OCI-LY3 (cell line): Measurements from ENCODE around the gene RBMS3.

Experiments
- H2AFZ ChIP-seq: fragments of 200-600, 300-600 bp; shearing (Covaris generic); 2 replicates; pipeline ENCODE4 v1.6.0; 2014; ENCODE audit warnings: antibody characterized with exemption, low read depth, low read length
- H3K27ac ChIP-seq: fragments of 200-600, 300-600 bp; sonication (generic); 2 replicates; pipeline ENCODE4 v1.5.1; 2014; ENCODE audit warnings: mild to moderate bottlenecking, low read length, moderate library complexity, mixed read lengths
- H3K27me3 ChIP-seq: fragments of 200-600, 300-600 bp; sonication (generic); 2 replicates; pipeline ENCODE4 v1.6.1; 2014; ENCODE audit warnings: low read depth, low read length, mixed read lengths
- H3K36me3 ChIP-seq: fragments of 200-600, 300-600 bp; sonication (generic); replicated peaks from 2 replicates; pipeline ENCODE3; 2014; ENCODE audit warnings: low read depth, low read length, mixed read lengths
- H3K4me1 ChIP-seq: fragments of 300-600, 200-600 bp; sonication (generic); 2 replicates; pipeline ENCODE4 v1.6.1; 2014; ENCODE audit warnings: low read length, mixed read lengths
- H3K4me2 ChIP-seq: fragments of 200-600, 300-600 bp; sonication (generic); 2 replicates; pipeline ENCODE4 v1.6.1; 2014; ENCODE audit warnings: low read length, mixed read lengths
- H3K4me3 ChIP-seq: fragments of 300-600, 200-600 bp; sonication (generic); 2 replicates; pipeline ENCODE4 v1.5.1; 2014; ENCODE audit warnings: antibody characterized with exemption, mild to moderate bottlenecking, low read length, moderate library complexity
- H3K79me2 ChIP-seq: fragments of 300-600, 200-600 bp; shearing (Covaris generic); 2 replicates; pipeline ENCODE4 v1.6.1; 2014; ENCODE audit warnings: mild to moderate bottlenecking, low read length, mixed read lengths
- H3K9ac ChIP-seq: fragments of 300-600, 200-600 bp; shearing (Covaris generic); 2 replicates; pipeline ENCODE4 v1.6.0; 2014; ENCODE audit warnings: mild to moderate bottlenecking, low read length, moderate library complexity
- H3K9me3 ChIP-seq: fragments of 200-600, 300-600 bp; shearing (Covaris generic); 2 replicates; pipeline ENCODE4 v1.6.1; 2014; ENCODE audit warnings: low read length, mixed read lengths; ENCODE audit not compliant: insufficient read depth
- H4K20me1 ChIP-seq: fragments of 200-600, 300-600 bp; sonication (generic); 2 replicates; pipeline ENCODE4 v1.6.1; 2016; ENCODE audit warnings: low read length, mixed read lengths; ENCODE audit not compliant: insufficient read depth
- EZH2phosphoT487 ChIP-seq: fragments of 200-600 bp; shearing (Covaris generic); IDR thresholded peaks from 2 replicates; pipeline ENCODE4 v1.6.1; 2018; ENCODE audit warnings: antibody characterized with exemption, mixed run types, low read depth
- TF ChIP-seq, protein P1 (sequence below): fragments of 200-600, 300-600 bp; sonication (generic); IDR thresholded peaks from 2 replicates; pipeline ENCODE4 v1.5.1; 2014; ENCODE audit warnings: antibody characterized with exemption, low read length, low read depth

The RBMS3 gene

DNA sequence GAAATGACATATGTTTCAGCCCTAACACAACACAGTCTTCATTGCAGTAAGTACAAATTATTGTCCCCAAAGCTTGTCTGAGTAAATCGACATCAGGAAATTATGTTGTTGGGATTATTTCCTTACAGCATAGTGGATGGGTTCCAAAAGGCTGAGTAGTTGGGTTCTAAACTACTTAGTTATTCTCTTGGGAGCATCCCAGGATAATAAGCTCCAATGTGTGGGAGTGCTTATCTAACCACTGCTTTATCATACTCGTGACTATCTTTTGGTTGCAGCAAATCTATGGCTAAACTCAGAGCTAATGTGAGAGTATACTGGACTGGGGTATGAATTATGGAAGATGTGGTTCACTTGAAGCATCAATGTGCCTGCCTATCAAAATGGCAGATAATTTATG lies 128.5 kb downstream of the RBMS3 start:
- Histone ChIP-seq H2AFZ (no peak overlapping the region), H3K27ac (no peak overlapping the region), H3K36me3 (no peaks in the 10 kb centered on the region), H3K9ac (no peak overlapping the region), H4K20me1 (no peaks in the 10 kb centered on the region), H3K4me1 (peaks cover 14% of the 10 kb centered on the region), H3K79me2 (no peaks in the 10 kb centered on the region), H3K4me2 (no peak overlapping the region), H3K27me3 (no peaks in the 10 kb centered on the region), H3K4me3 (no peak overlapping the region), H3K9me3 (no peaks in the 10 kb centered on the region; the same call in 1 of the 2 replicates)
- TF ChIP-seq EZH2phosphoT487, result no peak
- TF ChIP-seq, protein P1, sequence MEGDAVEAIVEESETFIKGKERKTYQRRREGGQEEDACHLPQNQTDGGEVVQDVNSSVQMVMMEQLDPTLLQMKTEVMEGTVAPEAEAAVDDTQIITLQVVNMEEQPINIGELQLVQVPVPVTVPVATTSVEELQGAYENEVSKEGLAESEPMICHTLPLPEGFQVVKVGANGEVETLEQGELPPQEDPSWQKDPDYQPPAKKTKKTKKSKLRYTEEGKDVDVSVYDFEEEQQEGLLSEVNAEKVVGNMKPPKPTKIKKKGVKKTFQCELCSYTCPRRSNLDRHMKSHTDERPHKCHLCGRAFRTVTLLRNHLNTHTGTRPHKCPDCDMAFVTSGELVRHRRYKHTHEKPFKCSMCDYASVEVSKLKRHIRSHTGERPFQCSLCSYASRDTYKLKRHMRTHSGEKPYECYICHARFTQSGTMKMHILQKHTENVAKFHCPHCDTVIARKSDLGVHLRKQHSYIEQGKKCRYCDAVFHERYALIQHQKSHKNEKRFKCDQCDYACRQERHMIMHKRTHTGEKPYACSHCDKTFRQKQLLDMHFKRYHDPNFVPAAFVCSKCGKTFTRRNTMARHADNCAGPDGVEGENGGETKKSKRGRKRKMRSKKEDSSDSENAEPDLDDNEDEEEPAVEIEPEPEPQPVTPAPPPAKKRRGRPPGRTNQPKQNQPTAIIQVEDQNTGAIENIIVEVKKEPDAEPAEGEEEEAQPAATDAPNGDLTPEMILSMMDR, result no peak

DNA sequence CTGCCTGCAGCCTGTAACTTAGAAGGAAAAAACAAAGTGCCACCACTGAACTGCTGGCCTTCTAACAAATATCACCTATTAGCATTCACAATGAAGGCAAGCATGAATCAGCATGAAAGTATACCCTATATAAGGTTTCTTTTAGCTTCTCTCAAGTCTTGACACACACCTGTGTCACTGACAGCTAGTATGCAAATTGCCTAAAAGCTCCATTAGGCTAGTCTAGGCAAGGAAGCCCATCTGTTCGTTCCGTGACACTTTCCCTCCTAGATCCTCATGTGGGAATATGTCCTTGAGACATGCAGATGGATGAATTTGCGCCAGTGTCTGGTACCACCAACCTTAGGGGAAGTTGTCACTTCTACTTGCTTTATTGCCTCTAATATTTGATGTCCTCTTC lies 129.3 kb downstream of the RBMS3 start:
- Histone ChIP-seq H3K79me2 (no peaks in the 10 kb centered on the region), H4K20me1 (no peaks in the 10 kb centered on the region), H3K9me3 (no peaks in the 10 kb centered on the region; the same call in 1 of the 2 replicates), H3K36me3 (no peaks in the 10 kb centered on the region), H3K4me2 (no peak overlapping the region), H3K27ac (no peak overlapping the region), H2AFZ (no peak overlapping the region), H3K27me3 (no peaks in the 10 kb centered on the region), H3K4me3 (no peak overlapping the region), H3K4me1 (peaks cover 14% of the 10 kb centered on the region), H3K9ac (no peak overlapping the region)
- TF ChIP-seq, protein P1, result no peak
- no peak for TF ChIP-seq EZH2phosphoT487

DNA sequence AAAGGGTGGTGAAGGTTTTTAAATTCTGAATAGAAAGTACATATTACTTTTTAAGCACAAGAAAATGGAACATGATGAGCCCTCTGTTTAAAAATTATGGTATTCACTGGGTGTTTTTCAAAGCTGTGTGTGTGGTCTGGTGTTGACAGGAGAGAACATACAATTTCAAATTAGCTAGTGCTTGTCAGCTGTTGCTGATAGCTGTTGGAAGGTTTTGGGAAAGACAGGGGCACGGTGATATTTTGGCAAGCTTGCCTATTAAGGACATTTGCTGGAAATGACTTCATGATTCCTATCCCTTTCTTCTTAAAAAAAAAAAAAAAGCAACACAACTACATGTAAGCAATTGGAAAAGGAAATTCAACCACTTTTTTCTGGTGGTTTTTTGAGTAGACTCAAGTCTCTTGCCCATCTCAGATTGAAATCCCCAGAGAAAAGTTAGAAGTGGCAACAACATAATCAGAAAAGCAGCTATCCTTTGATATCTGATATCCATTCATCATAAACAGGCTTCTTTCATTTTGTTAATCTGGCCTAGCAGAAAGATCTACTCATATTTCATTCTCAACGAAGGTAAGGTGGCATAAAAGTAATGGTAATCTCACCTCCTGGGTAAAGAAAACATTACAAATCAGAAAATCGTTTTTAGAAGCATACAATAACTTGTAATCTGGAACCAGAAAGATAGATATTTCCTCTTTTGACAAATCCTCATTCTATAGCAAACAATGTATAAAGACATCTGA lies 130.0 kb downstream of the RBMS3 start:
- H3K9ac ChIP-seq, result no peak overlapping the region
- no peaks in the 10 kb centered on the region for H3K36me3 ChIP-seq
- no peaks in the 10 kb centered on the region; the same call in 1 of the 2 replicates for H3K9me3 ChIP-seq
- H3K27me3 ChIP-seq, result no peaks in the 10 kb centered on the region
- H3K4me1 ChIP-seq, result peaks cover 14% of the 10 kb centered on the region
- H3K4me2 ChIP-seq, result no peak overlapping the region
- H3K27ac ChIP-seq, result no peak overlapping the region
- no peaks in the 10 kb centered on the region for H3K79me2 ChIP-seq
- TF ChIP-seq EZH2phosphoT487, result no peak
- TF ChIP-seq, protein P1, result no peak
- no peak overlapping the region for H3K4me3 ChIP-seq
- no peak overlapping the region for H2AFZ ChIP-seq
- H4K20me1 ChIP-seq, result no peaks in the 10 kb centered on the region

DNA sequence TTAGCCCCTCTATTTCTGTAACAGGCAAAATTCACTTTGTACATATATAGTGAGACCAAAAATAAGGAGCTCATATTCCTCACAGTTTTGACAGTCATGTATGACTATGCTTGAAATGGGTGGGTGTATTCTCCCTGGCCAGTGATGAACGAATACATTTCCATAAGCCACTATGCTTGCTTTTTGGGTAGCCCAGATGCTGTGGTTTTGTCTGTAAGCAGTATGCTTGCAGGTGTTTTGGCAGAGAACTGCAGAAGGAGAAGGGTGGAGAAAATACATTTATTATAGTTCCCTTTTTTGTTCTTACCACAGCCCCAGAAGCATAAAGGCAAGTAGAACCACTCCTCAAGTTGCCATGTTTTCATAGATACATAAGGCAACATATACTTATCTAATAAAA lies 131.2 kb downstream of the RBMS3 start:
- no peak overlapping the region for H3K27ac ChIP-seq
- no peak overlapping the region for H3K9ac ChIP-seq
- no peak overlapping the region for H2AFZ ChIP-seq
- H4K20me1 ChIP-seq, result no peaks in the 10 kb centered on the region
- no peaks in the 10 kb centered on the region; the same call in 1 of the 2 replicates for H3K9me3 ChIP-seq
- peaks cover 14% of the 10 kb centered on the region for H3K4me1 ChIP-seq
- TF ChIP-seq EZH2phosphoT487, result no peak
- TF ChIP-seq, protein P1, result no peak
- H3K79me2 ChIP-seq, result no peaks in the 10 kb centered on the region
- no peaks in the 10 kb centered on the region for H3K36me3 ChIP-seq
- H3K4me2 ChIP-seq, result no peak overlapping the region
- H3K27me3 ChIP-seq, result no peaks in the 10 kb centered on the region
- no peak overlapping the region for H3K4me3 ChIP-seq
